SK-N-SH (cell line): ENCODE data around the gene CCNL2.

ENCODE experiments used
- POLR2AphosphoS5 ChIP-seq: IDR thresholded peaks from 2 replicates; pipeline ENCODE4 v1.6.1; 2012; ENCODE audit warnings: low read depth, low read length
- TF ChIP-seq, protein P1 (sequence below): fragments of 200-600 bp; sonication (generic); IDR thresholded peaks from 2 replicates; pipeline ENCODE4 v1.6.1; 2017; ENCODE audit warnings: antibody characterized with exemption, mild to moderate bottlenecking, moderate library complexity
- TF ChIP-seq, protein P2 (sequence below): IDR thresholded peaks from 2 replicates; pipeline ENCODE4 v1.6.1; 2012; ENCODE audit warnings: mild to moderate bottlenecking, low read depth, low read length, moderate library complexity
- TF ChIP-seq, protein P3 (sequence below): IDR thresholded peaks from 2 replicates; pipeline ENCODE4 v1.4.0; 2012; ENCODE audit warnings: low read depth, borderline replicate concordance

DNA sequence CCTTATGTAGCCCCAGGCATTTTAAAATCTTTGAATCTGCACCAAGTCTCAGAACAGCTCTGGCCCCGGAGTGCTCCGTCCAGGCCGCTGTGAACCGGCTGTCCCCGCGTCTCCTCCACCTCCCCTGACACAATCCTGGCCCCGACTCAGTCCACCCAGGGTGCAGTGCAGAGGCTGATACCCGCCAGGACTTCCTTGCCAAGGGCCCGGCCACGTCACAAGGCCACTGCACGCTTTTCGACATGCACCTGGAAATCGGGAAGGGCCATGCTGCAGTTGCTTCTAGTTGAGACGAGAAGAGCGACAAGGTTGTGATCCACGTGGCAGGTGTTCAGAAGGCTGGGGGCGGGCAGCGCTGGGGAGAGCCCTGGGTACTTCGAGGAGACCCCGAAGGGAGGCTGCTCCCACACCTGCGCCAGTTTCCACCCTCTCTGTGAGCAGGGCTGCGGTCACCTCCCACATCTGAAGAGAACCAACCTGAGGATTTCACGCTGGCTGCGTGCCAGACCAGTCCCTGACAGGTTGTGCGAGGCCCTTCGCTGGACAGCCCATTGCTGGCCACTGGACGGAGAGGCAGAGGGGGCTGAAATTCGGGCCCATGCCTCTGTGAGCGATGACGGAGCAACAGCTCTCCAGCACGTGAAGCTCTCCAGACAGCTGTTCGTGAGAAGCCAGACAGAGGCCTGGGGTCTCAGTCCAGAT is 43.1 kb upstream of the CCNL2 start:
- no peak for TF ChIP-seq POLR2AphosphoS5
- TF ChIP-seq, protein P1, sequence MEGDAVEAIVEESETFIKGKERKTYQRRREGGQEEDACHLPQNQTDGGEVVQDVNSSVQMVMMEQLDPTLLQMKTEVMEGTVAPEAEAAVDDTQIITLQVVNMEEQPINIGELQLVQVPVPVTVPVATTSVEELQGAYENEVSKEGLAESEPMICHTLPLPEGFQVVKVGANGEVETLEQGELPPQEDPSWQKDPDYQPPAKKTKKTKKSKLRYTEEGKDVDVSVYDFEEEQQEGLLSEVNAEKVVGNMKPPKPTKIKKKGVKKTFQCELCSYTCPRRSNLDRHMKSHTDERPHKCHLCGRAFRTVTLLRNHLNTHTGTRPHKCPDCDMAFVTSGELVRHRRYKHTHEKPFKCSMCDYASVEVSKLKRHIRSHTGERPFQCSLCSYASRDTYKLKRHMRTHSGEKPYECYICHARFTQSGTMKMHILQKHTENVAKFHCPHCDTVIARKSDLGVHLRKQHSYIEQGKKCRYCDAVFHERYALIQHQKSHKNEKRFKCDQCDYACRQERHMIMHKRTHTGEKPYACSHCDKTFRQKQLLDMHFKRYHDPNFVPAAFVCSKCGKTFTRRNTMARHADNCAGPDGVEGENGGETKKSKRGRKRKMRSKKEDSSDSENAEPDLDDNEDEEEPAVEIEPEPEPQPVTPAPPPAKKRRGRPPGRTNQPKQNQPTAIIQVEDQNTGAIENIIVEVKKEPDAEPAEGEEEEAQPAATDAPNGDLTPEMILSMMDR: no peak
- TF ChIP-seq, protein P2, sequence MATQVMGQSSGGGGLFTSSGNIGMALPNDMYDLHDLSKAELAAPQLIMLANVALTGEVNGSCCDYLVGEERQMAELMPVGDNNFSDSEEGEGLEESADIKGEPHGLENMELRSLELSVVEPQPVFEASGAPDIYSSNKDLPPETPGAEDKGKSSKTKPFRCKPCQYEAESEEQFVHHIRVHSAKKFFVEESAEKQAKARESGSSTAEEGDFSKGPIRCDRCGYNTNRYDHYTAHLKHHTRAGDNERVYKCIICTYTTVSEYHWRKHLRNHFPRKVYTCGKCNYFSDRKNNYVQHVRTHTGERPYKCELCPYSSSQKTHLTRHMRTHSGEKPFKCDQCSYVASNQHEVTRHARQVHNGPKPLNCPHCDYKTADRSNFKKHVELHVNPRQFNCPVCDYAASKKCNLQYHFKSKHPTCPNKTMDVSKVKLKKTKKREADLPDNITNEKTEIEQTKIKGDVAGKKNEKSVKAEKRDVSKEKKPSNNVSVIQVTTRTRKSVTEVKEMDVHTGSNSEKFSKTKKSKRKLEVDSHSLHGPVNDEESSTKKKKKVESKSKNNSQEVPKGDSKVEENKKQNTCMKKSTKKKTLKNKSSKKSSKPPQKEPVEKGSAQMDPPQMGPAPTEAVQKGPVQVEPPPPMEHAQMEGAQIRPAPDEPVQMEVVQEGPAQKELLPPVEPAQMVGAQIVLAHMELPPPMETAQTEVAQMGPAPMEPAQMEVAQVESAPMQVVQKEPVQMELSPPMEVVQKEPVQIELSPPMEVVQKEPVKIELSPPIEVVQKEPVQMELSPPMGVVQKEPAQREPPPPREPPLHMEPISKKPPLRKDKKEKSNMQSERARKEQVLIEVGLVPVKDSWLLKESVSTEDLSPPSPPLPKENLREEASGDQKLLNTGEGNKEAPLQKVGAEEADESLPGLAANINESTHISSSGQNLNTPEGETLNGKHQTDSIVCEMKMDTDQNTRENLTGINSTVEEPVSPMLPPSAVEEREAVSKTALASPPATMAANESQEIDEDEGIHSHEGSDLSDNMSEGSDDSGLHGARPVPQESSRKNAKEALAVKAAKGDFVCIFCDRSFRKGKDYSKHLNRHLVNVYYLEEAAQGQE: no peak
- TF ChIP-seq, protein P3, sequence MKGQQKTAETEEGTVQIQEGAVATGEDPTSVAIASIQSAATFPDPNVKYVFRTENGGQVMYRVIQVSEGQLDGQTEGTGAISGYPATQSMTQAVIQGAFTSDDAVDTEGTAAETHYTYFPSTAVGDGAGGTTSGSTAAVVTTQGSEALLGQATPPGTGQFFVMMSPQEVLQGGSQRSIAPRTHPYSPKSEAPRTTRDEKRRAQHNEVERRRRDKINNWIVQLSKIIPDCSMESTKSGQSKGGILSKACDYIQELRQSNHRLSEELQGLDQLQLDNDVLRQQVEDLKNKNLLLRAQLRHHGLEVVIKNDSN: no peak
